ENCODE measurements around the gene ZGPAT. TPM values are rescaled to one million over a fixed set of nuclear protein-coding genes. Genes with fewer than 3 reads are reported as not detected.
A peak's percentile ranks its signal among the peaks of the same experiment; 100 is the strongest.

The ZGPAT gene
- total and polyA plus RNA-seq, 2 of the 13 experiments (the other 11 are each of a cell fraction or from before 2014, with no cell fraction given): 23.0 to 41.9 TPM

GRCh38 chr20:63686094-63686491 is 21.7 kb upstream of the ZGPAT start:
- no peaks in the 10 kb centered on the region for H3K27me3 ChIP-seq (ENCODE audit: control insufficient read depth in 1 of 2, insufficient read depth in 2 of 2, low read length in 2 of 2)
- CTCF ChIA-PET (ENCODE audit: low intra/inter-chr PET ratio, low total read pairs): no interaction called here
- H3K36me3 ChIP-seq (replicated peaks in 1 of 2; ENCODE audit: control insufficient read depth in 1 of 2, insufficient read depth in 2 of 2, low read length in 2 of 2): peaks cover 0 to 4% of the 10 kb centered on the region in 2 experiments; a peak in 1 of 5 replicates
- peaks cover 10% of the 10 kb centered on the region for H3K4me1 ChIP-seq (ENCODE audit: insufficient read depth, low read length)
- peak; percentile 90 for TF ChIP-seq AGO1 (IDR thresholded peaks at IDR 0.05; ENCODE audit: low read depth, low read length, poor library complexity, severe bottlenecking)
- peak; percentile 73 for TF ChIP-seq AGO2 (optimal IDR thresholded peaks at IDR 0.05; ENCODE audit: low read depth, low read length)
- TF ChIP-seq, protein P1, sequence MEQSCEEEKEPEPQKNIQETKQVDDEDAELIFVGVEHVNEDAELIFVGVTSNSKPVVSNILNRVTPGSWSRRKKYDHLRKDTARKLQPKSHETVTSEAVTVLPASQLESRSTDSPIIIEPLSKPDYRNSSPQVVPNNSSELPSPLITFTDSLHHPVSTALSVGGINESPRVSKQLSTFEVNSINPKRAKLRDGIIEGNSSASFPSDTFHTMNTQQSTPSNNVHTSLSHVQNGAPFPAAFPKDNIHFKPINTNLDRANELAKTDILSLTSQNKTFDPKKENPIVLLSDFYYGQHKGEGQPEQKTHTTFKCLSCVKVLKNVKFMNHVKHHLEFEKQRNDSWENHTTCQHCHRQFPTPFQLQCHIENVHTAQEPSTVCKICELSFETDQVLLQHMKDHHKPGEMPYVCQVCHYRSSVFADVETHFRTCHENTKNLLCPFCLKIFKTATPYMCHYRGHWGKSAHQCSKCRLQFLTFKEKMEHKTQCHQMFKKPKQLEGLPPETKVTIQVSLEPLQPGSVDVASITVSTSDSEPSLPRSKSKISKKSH (CRISPR knock-in tag; IDR thresholded peaks at IDR 0.05; ENCODE audit: borderline replicate concordance): 0 out of 2 replicates have a peak, but pooled peaks have one; percentile 24
- TF ChIP-seq, protein P2, sequence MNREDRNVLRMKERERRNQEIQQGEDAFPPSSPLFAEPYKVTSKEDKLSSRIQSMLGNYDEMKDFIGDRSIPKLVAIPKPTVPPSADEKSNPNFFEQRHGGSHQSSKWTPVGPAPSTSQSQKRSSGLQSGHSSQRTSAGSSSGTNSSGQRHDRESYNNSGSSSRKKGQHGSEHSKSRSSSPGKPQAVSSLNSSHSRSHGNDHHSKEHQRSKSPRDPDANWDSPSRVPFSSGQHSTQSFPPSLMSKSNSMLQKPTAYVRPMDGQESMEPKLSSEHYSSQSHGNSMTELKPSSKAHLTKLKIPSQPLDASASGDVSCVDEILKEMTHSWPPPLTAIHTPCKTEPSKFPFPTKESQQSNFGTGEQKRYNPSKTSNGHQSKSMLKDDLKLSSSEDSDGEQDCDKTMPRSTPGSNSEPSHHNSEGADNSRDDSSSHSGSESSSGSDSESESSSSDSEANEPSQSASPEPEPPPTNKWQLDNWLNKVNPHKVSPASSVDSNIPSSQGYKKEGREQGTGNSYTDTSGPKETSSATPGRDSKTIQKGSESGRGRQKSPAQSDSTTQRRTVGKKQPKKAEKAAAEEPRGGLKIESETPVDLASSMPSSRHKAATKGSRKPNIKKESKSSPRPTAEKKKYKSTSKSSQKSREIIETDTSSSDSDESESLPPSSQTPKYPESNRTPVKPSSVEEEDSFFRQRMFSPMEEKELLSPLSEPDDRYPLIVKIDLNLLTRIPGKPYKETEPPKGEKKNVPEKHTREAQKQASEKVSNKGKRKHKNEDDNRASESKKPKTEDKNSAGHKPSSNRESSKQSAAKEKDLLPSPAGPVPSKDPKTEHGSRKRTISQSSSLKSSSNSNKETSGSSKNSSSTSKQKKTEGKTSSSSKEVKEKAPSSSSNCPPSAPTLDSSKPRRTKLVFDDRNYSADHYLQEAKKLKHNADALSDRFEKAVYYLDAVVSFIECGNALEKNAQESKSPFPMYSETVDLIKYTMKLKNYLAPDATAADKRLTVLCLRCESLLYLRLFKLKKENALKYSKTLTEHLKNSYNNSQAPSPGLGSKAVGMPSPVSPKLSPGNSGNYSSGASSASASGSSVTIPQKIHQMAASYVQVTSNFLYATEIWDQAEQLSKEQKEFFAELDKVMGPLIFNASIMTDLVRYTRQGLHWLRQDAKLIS (CRISPR knock-in tag; IDR thresholded peaks at IDR 0.05): no peak
- peak; percentile 43; the same call in 1 of the 2 replicates for TF ChIP-seq EED (CRISPR knock-in tag; IDR thresholded peaks at IDR 0.05)
- TF ChIP-seq POLR2AphosphoS2 (IDR thresholded peaks at IDR 0.05; ENCODE audit: low read depth, low read length): peak; percentile 11; the same call in 1 of the 2 replicates
- TF ChIP-seq HMGA1 (CRISPR knock-in tag; conservative IDR thresholded peaks at IDR 0.05): no peak
- TF ChIP-seq RBFOX2 (IDR thresholded peaks at IDR 0.05; ENCODE audit: low read depth, low read length): peak; percentile 52
- in situ Hi-C loops (cut with HindIII; ENCODE audit: extremely low pct_ligation_motif_present, low pct_unique_long_range_greater_than_20kb): no loop called here
- no peaks in the 10 kb centered on the region for H4K20me1 ChIP-seq (ENCODE audit: insufficient read depth, low read length)
- DNase-seq (ENCODE audit: low spot score) (no peak), ATAC-seq (no peak), FAIRE-seq (no peak)
- H3K27ac ChIP-seq (ENCODE audit: extremely low read length, insufficient read depth, low read length): no peak overlapping the region
- no peaks in the 10 kb centered on the region for H3K79me2 ChIP-seq (ENCODE audit: insufficient read depth, low read length)
- no peak overlapping the region for H3K4me3 ChIP-seq (replicated peaks in 1 of 3; ENCODE audit: insufficient read depth in 1 of 3, low read depth in 2 of 3, low read length in 3 of 3)
- H2AFZ ChIP-seq (ENCODE audit: low read length): no peak overlapping the region
- intact Hi-C loops (cut with micrococcal nuclease; ENCODE audit: unreplicated experiment): no loop called here
- H3K4me2 ChIP-seq (ENCODE audit: low read depth, low read length): no peak overlapping the region
- no TSS peak for BruUV-seq (replicated peaks)
- WGBS (ENCODE audit: low lambda C conversion rate): 95% methylated on average over 15 of the region's 24 CpGs
- H3K9ac ChIP-seq (ENCODE audit: insufficient read depth, low read depth, low read length): no peak overlapping the region
- POLR2A ChIA-PET: no interaction called here
- no peaks in the 10 kb centered on the region for H3K9me3 ChIP-seq (ENCODE audit: low read length)
